Fibroblast of skin of left biceps (primary cell): ENCODE results near the gene EHMT1.
"Not testable (repeated sequence)": the region's sequence is repeated elsewhere in the genome, so short reads cannot be mapped to it uniquely, and the experiment has no call there.

Source experiments
- DNase-seq, 2 experiments: peaks; one replicate each; pipeline ENCODE4 v3.0.0-alpha.2; 2013; ENCODE audit warnings: low read depth in 2 of 2

EHMT1 gene

GRCh38 chr9:137809040-137809576 lies 190.3 kb downstream of the EHMT1 start:
- DNase-seq: no peak

- not testable (repeated sequence) for DNase-seq
Measured at GRCh38 chr9:137809726-137810450, 191.1 kb downstream of the EHMT1 start.

GRCh38 chr9:137811283-137811870 lies 192.6 kb downstream of the EHMT1 start:
- DNase-seq: no peak

GRCh38 chr9:137812356-137813023 lies 193.7 kb downstream of the EHMT1 start:
- no peak for DNase-seq

GRCh38 chr9:137813167-137813566 lies 194.4 kb downstream of the EHMT1 start:
- no peak for DNase-seq

- no peak for DNase-seq
Measured at GRCh38 chr9:137813651-137814415, 195.0 kb downstream of the EHMT1 start.

- no peak for DNase-seq
Measured at GRCh38 chr9:137814436-137814835, 195.6 kb downstream of the EHMT1 start.

GRCh38 chr9:137814841-137815240 lies 196.0 kb downstream of the EHMT1 start:
- no peak for DNase-seq

- no peak for DNase-seq
Measured at GRCh38 chr9:137815256-137816255, 196.8 kb downstream of the EHMT1 start.

GRCh38 chr9:137816531-137817235 lies 197.9 kb downstream of the EHMT1 start:
- DNase-seq: no peak

- no peak for DNase-seq
Measured at GRCh38 chr9:137817236-137818200, 198.7 kb downstream of the EHMT1 start.

GRCh38 chr9:137818286-137818685 lies 199.5 kb downstream of the EHMT1 start:
- no peak for DNase-seq

- DNase-seq: no peak
Measured at GRCh38 chr9:137820161-137820855, 201.5 kb downstream of the EHMT1 start.

GRCh38 chr9:137823986-137824771 lies 205.4 kb downstream of the EHMT1 start:
- DNase-seq: no peak

- no peak for DNase-seq
Measured at GRCh38 chr9:137825324-137825989, 206.7 kb downstream of the EHMT1 start.

GRCh38 chr9:137827908-137828526 lies 209.2 kb downstream of the EHMT1 start:
- DNase-seq: no peak
